Stimulated activated CD8-positive, alpha-beta memory T cell treated with anti-CD3 and anti-CD28 coated beads, Interleukin-7, amount 100 ng/mL, for 48 hours (primary cell): Measurements from ENCODE around the gene INHBE.
A peak's percentile ranks its signal among the peaks of the same experiment; 100 is the strongest.

ENCODE experiments used
- DNase-seq, 2 donors: peaks; one replicate each; pipeline ENCODE4 v3.0.0-alpha.2; 2020; ENCODE audit warnings: low read depth in 1 of 2; ENCODE audit errors: extremely low read depth in 1 of 2

Gene INHBE

GRCh38 chr12:57459750-57460467 lies 4.8 kb downstream of the INHBE start, which contains the start of gene GLI1:
TSS of gene GLI1 (plus strand) at chr12:57459785. CDS start at chr12:57463692, 3,907 bp downstream.
- DNase-seq, result no peak

GRCh38 chr12:57460468-57460784 lies 5.3 kb downstream of the INHBE start:
- DNase-seq, result no peak

DNA sequence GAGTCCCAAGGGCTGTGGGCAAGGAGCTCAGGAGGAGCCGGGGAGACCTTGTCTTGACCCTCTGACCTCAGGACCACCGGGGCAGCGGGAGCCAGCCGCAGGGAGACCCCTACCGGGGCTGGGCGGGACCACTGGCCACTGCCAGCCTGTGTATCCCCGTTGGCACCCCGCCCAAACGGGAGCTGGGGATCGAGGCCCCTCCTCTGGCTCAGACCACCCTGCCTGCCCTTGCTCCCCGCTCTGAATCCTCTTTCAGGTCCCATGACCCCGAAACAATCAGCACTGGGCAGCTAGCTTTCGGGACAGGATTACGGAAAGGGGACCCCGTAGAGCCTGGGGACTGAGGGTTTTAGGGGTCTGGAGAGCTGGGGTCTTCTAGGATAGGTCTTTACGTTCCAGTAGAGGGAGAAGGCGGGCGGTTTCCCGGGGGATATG lies 5.8 kb downstream of the INHBE start:
- DNase-seq, result no peak

DNA sequence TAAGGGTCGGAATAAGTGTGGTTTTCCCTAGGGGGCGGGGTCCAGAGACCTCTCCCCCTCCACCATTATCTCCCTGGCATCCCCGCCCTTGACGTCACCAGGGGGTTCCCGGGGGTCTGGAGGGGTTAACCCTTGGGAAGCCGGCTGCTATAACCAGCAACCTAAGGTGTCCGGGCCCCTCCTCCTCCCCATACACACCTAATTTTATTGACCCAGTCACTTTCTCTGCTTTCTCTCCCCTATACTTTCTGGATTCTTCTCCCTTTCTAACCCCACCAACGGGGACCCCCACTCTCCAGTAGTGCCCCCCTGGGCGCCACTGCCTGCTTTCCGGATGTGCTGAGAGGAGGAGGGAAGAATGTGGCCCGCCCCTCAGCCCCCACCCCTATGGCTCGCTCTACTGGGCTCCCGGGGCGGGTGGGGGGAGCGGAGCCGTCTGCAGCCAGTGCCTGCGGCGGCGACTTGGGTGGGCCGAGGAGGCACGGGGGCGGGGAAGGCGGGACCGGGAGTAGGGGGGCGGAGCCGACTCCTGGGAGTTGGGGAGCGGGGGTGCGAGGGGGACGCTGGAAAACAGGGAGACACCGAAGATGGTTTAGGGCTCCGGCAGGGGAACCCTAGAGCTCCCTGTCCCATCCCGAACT lies 6.3 kb downstream of the INHBE start:
- DNase-seq, result no peak

DNA sequence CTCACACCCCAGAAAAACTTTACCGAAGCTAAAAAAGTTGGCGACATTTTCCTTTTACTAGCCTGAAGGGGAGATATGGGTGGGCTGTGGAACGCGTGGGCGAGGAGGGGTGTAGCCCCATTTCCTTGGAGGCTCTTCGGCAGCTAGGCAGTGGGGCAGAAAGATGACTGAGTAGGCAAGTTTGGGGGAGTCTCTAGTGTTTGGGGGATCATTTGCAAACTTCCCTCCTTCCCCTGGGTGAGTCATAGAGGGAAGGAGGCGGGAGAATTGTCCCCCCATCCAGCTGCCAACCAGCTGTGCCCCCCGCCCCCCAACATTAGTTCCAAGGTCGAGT lies 6.8 kb downstream of the INHBE start:
- DNase-seq, result no peak

DNA sequence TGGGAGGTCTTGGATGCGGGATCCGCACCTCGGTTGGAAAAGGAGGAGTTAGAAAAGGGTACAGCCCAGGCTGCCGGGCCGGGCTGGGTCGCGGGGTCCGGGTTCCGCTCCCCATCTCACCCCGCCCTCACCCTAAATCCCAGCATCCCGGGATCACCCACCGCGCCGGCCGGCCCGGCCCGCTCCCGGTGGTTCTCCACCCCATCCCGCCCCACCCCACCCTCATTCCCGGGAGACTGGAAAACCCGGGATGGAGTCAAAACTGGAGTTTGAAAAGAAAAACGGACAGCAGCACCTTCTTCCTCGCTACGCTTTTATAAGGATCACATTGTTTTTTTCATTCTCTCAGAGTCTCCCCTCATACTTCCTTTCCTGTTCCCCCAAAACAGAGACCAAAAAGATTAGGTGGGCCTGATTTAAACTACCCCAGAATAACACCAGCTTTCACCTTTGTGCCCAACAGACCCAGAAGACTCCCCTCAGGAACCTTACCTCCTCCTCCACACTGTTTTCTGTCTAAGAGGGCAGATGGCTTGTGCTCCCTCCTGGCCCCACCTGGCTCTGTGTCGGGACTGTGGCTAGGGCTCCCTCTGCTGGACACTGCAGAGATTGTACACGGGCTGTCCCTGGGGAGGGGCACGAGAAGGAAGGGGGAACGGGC lies 7.3 kb downstream of the INHBE start:
- DNase-seq, result peak; percentile 71 to 81

DNA sequence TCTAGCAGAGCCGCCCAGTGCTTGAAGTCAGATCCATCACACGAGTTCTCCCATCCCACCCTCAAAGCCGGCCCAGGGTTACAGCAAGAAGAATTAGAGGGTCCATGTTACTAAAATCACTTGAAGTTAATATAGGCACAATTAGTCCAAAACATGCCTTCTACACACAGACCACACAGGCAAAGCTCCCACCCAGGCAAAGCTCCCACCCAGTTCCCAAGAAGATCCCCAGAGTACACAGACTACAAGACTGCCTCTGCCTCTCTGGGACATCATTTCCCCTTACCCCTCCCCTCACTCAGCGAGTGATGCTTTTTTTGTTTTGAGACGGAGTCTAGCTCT lies 7.8 kb downstream of the INHBE start:
- no peak for DNase-seq

DNA sequence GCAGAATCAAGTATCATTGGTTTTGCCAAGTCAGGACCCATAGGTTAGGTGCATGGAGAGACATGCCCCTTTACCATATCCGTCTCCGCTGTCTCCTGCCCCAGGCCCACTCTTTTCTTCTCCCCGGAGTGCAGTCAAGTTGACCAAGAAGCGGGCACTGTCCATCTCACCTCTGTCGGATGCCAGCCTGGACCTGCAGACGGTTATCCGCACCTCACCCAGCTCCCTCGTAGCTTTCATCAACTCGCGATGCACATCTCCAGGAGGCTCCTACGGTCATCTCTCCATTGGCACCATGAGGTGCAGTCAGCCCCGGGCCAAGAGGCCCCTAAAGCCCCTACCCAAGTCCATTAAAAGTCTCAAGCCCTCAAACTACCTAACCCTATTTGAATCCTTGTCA lies 9.5 kb downstream of the INHBE start:
- DNase-seq, result no peak

- no peak for DNase-seq
Observed at GRCh38 chr12:57465030-57465746, 10.1 kb downstream of the INHBE start.

DNA sequence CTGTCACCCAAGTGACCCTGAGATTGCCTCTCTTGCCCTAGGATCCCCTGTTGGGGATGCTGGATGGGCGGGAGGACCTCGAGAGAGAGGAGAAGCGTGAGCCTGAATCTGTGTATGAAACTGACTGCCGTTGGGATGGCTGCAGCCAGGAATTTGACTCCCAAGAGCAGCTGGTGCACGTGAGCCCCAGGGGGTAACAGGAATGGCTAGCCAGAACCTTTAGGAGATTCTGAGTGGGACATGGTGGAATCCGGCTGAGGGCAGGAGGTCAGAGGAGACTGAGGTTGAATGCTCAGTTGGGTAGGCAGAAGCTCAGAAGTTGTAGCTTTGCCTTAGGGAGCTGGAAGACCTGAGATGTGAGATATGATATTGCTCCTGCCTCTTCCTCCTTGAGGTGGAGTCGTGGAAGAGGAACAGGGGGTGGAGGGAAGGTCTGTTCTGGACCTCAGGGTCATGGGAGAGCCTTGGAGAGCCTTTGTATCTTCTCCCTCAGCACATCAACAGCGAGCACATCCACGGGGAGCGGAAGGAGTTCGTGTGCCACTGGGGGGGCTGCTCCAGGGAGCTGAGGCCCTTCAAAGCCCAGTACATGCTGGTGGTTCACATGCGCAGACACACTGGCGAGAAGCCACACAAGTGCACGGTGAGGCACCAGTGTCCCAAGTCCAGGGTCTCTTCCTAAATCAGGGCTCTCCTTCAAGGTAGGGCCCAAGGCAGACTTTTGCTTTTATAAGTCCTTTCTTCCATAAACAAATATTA lies 10.8 kb downstream of the INHBE start:
- no peak for DNase-seq

GRCh38 chr12:57467212-57467874 lies 12.2 kb downstream of the INHBE start:
- no peak for DNase-seq

DNA sequence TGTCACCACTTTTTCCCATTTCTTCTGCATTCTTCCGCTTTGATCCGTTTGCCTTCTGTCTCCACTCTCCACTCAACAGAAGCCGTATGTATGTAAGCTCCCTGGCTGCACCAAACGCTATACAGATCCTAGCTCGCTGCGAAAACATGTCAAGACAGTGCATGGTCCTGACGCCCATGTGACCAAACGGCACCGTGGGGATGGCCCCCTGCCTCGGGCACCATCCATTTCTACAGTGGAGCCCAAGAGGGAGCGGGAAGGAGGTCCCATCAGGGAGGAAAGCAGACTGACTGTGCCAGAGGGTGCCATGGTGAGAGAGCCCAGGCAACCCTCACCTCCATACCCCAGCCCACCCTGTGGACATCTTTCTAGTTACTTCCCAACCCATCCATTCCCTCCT lies 12.8 kb downstream of the INHBE start:
- DNase-seq, result no peak

DNA sequence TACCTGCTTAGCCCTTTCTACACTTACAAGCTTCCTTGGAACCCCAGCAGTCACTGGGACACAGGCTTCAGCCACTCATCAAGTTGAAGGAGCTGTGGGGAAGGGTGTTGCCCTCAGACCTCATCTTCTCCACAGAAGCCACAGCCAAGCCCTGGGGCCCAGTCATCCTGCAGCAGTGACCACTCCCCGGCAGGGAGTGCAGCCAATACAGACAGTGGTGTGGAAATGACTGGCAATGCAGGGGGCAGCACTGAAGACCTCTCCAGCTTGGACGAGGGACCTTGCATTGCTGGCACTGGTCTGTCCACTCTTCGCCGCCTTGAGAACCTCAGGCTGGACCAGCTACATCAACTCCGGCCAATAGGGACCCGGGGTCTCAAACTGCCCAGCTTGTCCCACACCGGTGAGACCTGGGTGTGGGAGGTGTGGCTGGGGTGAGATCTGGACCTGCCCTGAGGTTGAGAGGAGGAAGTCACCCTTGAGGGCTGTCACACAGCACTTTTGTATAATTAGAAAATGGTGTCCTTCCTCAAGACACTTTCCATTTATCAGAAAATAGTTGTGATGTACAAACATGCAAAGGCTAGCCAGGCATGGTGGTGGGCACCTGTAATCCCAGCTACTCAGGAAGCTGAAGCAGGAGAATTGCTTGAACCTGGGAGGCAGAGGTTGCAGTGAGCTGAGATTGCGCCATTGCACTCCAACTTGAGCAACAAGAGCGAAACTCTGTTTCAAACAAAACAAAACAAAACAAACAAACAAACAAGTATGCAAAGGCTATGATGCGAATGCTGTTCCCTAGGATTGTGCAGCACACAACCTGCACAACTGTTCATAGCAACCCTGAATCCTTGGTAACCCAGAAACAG lies 14.4 kb downstream of the INHBE start:
- DNase-seq, result no peak

DNA sequence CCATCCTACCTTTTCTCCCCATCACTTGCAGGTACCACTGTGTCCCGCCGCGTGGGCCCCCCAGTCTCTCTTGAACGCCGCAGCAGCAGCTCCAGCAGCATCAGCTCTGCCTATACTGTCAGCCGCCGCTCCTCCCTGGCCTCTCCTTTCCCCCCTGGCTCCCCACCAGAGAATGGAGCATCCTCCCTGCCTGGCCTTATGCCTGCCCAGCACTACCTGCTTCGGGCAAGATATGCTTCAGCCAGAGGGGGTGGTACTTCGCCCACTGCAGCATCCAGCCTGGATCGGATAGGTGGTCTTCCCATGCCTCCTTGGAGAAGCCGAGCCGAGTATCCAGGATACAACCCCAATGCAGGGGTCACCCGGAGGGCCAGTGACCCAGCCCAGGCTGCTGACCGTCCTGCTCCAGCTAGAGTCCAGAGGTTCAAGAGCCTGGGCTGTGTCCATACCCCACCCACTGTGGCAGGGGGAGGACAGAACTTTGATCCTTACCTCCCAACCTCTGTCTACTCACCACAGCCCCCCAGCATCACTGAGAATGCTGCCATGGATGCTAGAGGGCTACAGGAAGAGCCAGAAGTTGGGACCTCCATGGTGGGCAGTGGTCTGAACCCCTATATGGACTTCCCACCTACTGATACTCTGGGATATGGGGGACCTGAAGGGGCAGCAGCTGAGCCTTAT lies 15.3 kb downstream of the INHBE start:
- DNase-seq, result no peak

DNA sequence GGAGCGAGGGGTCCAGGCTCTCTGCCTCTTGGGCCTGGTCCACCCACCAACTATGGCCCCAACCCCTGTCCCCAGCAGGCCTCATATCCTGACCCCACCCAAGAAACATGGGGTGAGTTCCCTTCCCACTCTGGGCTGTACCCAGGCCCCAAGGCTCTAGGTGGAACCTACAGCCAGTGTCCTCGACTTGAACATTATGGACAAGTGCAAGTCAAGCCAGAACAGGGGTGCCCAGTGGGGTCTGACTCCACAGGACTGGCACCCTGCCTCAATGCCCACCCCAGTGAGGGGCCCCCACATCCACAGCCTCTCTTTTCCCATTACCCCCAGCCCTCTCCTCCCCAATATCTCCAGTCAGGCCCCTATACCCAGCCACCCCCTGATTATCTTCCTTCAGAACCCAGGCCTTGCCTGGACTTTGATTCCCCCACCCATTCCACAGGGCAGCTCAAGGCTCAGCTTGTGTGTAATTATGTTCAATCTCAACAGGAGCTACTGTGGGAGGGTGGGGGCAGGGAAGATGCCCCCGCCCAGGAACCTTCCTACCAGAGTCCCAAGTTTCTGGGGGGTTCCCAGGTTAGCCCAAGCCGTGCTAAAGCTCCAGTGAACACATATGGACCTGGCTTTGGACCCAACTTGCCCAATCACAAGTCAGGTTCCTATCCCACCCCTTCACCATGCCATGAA lies 16.0 kb downstream of the INHBE start:
- DNase-seq, result no peak

GRCh38 chr12:57471661-57472060 lies 16.6 kb downstream of the INHBE start:
- DNase-seq, result no peak

DNA sequence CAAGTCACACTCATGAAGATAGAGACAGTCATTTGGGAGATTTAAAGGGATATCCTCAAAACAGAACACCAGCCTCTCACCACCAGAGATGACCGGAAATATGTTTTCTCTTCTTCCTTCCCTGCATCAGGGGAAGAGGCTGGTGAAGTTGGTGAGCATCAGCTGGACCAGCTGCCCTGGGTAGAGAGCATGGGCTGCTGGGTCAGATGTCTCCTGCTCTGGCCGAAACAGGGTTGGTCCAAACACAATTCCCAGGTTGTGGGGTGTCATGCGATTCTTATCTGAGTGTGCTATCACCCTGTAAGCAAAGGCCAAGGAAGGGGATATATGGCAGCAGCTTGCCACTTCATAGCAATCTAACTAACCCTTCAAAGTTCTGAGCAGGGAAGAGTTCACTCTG lies 17.3 kb downstream of the INHBE start:
- DNase-seq, result no peak

DNA sequence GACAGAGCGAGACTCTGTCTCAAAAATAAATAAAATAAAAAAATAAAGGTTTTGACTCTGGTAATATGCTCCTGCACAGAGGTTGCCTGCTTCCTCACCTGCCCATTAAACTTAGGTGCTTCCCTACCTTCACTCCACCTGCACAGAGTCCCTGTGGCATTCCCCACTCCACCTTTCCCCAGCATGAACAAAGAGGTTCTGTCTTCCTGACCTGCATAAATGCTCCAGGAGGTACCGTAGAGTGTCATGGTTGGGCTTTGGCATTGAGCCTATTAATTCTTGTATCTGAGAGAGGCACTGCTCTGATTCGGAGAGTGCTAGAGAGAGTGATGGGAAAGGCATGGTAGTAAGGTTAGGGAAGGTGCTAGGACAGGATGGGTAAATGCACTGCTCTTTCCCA lies 18.3 kb downstream of the INHBE start:
- no peak for DNase-seq

DNA sequence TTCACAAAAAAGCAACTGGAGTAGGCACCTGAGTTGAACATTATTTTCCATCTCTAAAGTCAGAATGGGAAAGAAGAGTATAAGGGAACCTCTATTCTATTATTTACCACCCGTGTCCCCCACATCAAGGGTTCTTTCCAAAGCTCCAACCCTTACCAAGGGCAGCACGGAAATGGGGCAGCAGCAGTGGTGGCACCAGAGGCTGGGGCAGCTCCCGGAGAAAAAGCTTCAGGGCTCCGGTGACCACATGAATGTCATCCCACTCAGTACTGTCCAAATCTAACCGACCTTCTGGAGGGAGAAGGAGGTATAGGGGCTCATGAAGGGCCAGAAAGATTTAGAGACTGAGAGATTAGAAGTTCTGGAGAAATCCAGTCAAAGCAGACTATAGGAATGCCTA lies 18.8 kb downstream of the INHBE start:
- no peak for DNase-seq
